GM19328 (cell line): ENCODE results near the gene MYO1D.
"Not testable (repeated sequence)": the region's sequence is repeated elsewhere in the genome, so short reads cannot be mapped to it uniquely, and the experiment has no call there.

Experiments used
- ATAC-seq: cut with Tn5 transposase; IDR thresholded peaks from one replicate; pipeline ENCODE4 v1.9.1; 2021; ENCODE audit warnings: mild to moderate bottlenecking, moderate library complexity; ENCODE audit not compliant: unreplicated experiment

Gene MYO1D

DNA sequence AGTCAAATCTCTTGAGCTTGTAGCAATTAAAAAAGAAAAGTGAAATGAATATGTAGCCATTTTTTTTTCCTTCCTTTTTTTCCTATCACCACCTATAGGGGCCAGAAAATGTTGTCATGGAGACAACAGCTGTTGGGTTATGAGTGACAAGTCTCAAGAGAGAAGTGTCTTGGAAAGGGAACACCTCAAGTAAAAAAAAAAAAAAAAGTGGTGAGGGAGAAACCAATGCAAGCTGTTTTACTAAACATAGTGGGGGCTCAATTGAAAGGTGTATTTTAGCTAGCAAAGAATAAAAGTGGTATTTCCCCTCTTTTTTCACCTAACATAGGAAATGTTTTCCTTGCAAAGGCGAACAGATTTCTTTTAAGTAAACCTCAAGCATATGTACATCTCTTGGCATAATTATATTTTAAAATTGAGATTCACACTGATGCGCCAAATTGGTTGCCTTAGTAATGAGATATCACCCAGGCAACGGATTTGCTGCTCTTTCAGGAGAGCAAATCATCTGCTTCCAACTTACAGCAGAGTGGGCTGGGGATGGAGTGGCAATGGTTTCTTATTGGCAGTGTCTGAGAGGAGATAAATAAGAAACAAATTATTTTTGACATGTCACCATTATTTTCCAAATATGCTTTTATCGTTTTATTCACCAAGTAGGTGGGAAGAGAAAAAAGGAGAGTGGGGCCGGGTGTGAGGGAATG, 183.6 kb downstream of the MYO1D start:
- ATAC-seq: no peak

DNA sequence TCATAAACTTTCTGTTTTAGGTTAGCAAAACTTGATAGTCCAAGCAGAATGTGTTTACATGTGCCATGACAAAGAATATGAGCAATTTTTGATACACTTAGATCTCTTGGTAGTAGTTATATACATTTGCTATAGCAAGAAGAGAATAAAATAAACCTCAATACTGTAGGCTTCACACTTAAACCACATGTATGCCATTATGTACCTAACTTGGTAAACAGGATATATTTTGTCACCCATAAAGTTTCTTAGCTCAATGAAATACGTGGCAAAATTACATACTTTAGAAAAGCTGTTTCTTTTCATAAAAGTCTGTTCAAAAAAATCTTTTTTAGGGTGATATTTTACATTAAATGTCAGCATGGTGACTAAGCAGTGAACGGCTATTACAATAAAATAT, 184.7 kb downstream of the MYO1D start:
- ATAC-seq: no peak

DNA sequence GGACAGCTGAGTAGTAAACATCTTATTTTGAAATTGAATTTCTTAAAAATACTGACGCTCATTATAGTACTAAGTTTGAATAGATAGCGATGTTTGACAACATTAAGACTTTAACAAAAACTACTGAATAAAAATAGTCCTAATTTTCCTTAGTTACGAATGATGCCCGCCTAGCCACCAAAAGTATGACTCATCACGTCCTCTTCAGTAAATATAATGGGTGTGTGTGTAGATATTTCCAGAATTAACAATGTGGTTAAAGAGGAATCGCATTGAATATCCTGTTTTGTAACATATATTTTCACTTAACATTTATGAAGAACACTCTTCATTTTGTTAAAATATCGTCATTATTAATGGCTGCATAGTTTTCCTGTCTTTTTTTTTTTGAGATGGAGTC, 187.6 kb downstream of the MYO1D start:
- ATAC-seq: no peak

DNA sequence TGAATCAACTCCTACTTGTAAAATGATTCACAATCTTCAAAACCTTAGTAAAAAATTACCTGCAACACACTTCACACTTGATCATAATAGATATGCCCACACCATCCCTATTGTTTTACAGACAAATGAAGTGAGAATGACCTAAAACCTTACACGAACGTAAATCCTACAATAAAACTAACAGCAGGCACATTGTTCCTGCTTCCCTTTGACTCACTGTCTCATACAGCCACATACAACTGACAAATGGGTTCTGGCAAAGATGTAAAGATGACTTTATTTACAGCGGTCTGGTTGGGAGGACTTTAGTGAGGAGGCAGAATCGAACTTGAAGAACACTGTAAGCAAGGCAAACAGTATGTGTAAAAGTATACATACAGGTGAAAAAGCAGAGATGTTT, 188.7 kb downstream of the MYO1D start:
- no peak for ATAC-seq

DNA sequence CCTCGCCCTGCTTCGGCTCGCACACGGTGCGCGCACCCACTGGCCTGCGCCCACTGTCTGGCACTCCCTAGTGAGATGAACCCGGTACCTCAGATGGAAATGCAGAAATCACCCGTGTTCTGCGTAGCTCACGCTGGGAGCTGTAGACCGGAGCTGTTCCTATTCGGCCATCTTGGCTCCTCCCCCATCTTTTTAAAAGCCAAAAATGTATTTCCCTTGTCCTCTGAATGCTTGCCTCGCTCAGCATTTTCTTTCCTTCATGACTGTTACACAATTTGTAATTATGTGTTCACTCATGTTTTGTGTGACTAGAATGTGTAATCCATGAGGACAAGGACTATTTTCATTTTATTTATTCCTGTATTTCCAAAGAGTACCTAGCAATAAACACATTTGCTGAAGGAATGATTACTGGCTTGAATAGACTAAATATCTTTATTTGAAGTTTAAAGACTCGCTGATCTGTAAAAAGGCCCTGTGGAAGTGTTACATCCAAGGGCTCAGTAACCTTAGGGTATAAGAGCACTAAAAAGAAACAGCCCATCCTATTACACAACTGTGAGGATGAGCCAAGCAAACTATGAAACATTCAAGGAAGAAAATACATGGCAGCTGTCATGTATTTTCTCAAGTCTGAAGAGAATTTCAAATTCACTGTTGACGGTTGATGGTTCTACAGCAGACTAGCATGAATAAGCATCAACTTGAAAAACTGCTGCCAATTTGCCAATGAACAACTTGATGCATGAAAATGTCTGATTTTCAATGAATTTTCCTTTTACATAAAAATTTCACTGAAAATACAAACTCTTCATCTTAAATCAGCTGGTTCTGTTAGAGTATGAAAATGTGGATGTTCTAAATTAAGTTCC, 192.6 kb downstream of the MYO1D start:
- no peak for ATAC-seq

DNA sequence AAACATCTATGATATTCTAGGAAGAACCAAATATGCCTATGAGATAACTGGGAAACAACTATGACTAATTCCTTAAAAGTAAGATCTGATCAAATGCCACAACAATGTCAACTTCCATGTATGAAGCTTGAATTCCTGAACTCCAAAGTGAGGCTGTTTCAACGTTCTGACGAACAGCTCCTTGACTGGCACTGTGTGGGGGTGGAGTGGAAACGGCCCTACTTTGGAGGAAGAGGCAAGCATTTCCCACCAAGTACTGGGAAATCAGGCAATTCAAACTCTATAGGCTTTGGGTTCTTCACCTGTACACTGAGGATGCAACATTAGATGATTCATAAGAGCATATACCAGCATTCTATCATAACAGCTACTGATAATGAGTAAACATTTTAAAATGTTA, 203.0 kb downstream of the MYO1D start:
- ATAC-seq: no peak

DNA sequence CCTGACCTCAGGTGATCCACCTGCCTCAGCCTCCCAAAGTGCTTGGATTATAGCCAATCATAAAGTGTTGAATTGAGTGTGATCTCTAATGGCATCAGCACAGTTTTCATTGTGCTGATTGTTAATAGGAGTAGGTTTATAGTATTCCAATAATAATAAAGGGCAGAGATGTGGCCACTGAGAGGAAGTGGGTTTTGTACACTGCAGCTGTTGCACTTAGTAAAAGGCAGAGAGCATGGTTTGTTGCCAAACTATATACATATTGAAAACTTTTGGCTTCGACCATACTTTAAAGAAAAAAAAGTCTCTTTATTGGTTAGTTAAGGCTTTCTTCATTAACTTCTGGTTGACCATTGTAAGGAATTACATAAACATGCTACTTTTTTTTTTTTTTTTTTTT, 204.2 kb downstream of the MYO1D start:
- no peak for ATAC-seq

DNA sequence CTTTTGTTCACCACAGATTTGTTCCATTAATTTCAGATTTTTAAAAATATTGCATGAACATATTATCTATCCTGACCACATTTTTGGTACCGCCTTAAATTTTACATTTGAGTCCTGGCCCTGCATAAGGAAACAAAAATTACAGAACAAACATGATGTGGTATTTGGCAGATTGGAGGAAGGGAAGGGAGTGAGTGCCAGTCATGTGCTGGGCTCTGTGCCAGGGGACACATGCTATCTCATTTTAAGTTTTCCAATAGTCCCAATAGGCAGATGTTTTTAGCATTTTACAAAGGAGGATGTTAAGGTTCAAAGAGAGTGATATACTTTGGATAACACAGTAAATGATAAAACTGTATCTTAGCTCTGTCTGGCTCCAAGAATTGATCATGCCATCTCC, 205.0 kb downstream of the MYO1D start:
- no peak for ATAC-seq

DNA sequence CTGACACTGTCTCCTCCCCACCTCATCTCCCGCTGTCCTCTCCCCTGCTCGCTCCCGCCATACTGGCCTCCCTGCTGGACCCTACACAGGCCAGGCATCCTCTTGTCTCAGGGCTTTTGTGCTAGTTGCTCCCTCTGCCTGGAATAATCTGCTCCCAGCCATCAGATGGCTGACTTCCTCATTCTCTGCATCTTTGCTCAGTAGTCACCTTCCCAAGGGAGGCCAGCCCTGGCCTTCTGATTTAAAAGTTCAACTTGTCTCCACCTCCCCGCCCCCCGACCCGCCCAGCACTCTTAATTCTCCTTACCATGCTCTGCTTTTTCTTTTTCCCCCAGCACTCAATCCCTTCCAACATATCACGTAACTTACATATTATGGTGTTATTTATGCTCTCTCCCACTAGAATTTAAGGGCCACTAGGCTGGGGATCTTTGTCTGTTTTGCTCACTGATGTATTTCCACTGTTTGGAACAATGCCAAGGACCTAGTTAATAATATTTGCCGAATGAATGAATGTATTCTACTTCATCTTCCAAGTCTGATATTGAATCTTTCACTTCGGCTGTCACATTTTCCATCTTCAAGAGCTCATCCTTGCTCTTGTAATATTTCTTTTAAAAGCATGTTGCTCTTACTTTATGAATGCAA, 211.9 kb downstream of the MYO1D start:
- ATAC-seq: no peak

DNA sequence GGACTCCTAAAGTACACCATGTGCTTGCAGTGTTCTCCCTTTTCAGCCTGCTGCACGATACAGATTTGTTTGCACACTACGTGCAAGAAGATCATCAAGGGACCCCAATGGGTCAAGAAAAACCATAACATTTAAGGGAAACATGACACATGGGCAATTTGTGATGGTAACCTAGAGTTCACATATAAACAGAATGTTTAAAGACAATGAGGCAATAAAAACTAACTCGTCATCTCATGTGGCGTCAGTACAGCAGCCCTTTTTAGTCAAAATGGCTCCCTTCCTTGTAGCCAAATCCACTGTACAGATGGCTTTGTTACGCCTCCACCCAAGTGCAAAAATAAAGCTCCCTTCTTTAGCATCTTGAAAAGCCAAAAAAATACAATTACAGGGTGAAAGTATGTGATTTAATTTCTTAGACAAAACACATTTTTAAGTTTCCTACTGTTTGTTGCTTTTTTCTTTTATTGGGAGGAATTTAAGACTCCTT, 216.4 kb downstream of the MYO1D start:
- ATAC-seq: no peak

DNA sequence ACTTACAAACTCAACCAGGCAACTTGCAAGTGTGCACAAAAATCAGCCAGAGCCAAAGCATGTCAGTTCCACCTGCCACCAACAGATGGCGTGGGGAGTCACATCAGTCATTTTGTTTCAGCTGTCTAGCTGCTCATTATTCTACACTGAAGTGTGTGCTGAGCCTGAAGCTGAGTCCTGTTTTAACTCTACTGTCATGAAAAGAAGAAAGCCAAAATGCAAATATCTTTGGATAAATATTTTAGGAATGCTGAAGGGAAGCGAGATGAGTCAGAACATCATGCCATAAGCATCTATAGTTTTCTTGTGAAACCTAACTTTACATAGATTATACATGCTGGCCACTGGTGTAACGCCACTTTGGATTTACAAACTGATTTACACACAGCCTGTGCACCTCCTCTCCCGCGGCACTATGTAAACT, 217.5 kb downstream of the MYO1D start:
- ATAC-seq: no peak

DNA sequence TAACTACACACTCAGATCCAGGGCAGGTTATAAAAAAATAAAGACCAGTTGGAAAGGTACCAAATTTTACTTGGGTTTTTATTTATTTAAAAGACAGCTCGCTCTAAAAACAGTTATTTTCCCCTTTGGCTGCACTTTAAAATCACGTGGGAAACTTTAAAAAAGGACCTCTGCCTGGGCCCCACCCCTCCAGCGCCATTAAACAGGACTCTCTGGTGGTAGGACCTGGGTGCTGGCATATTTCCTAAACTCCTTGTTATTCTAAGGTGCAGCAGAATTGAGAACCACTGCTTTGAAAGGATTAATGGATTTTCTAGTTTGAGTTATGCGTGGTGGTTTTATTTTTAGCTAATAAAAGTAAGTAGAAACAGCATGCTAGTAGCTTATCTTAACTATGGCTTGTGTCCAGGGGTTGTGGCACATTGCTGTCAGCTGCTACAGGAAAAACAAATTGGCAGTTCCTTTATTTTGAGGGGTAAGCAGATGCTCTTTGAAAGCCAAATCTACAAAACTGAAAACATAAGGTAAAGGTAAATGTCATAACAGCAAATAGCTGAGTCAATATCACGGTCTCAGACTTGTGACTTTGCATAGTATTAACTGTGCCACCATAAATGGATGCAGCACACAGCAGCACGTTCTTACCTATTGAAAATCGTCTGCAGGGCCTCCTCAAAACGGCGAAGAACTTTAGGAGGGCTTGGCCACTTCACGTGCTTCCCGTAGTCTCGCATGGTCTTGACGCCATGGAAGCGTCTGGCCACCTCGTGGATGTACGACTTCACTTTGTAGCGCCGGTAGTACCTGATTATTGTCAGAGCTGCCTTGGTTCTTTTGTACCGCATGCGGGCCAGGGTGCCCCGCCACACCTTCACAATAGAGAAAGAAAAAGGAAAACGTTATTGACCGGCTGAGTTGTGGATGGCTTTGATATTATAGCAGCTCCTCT, 218.2 kb downstream of the MYO1D start:
- ATAC-seq: no peak

DNA sequence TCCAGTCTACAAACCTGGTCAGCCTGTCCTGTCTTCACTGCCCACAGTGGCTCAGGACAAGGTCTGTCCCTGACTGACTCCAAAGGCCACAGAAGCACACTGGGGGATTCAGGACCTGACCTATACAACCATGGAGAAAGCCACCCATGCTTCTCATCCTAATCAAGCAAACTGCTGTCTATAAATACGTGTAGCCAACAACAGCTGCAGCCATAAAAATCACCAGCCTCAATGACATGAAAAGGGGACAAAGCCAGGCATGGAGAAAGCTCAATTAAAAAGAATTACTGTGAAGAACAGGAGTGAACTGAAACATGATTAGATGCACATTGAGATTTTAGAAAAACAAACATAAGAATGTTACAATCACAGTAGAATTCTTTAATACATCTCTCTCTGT, 220.0 kb downstream of the MYO1D start:
- no peak for ATAC-seq

DNA sequence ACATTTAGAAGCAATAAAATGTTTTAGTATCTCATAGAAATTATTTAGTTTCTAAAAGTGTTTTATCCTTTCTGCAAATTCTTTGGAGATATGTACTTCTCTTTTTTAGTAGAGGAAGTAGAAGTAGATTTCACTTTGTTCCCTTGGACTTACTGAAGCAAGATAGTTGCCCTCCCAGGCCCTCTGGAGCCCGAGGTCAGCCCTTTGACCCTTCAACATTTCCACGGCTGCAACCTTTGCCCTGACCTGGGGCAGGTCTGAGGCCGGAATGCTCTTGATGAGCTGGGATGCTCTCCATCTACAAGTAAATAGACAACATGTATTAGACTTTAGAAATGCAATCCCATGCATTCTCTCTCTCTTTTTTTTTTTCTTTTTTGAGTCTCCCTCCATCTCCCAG, 222.6 kb downstream of the MYO1D start:
- no peak for ATAC-seq

DNA sequence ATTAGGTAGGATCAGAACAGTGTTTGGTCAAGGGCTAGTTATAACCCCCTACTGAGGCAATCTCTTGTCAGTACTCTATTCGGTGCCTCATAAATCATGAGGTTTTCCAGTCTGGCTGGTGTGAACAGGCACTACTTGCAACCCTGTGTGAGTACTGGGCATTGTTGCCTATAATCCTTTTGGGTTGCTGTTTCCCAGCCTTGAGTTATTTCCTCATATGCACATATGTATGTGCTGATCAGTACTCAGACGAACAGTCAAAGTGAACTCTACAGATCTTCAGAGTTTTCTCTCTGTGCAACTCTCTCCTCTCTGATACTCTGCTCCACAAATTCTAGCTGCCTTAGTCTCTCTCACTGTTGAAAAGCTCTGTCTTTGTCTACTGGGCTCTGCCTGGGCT, 225.8 kb downstream of the MYO1D start:
- no peak for ATAC-seq

DNA sequence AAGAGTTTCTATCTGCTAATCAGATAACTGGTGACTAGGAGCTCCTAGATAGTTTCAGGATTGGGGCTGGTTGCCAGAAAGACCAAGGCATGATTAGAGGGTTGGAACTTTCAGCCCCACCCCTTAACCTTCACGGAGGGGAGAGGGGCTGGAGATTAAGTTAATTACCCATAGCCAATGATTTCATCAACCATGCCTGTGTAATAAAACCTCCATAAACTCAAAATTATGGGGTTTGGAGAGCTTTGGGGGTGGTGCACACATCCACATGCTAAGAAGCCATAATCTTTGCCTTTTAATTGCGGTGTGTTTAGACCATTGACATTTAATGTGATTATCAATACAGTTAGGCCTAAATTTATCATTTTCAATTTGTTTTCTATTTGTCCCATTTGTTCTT, 228.5 kb downstream of the MYO1D start:
- ATAC-seq: no peak

DNA sequence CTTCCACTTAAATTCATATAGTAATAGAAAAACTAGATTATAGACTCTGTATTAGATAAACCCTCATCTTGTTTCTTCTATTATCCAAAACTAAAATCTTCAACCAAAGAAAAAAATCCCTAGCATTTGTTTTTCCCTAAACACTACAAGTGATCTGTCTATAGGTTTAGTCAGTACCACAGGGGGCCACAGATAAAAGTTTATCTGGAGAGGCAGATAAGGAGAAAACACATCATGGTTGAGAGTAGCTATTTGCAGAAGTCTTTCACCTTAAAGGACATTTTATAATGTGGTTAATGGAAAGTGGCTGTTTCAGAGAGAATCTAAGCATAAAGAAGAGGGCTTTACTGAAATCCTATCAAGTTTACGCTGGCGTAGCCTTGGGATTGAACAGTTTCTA, 230.0 kb downstream of the MYO1D start:
- no peak for ATAC-seq

DNA sequence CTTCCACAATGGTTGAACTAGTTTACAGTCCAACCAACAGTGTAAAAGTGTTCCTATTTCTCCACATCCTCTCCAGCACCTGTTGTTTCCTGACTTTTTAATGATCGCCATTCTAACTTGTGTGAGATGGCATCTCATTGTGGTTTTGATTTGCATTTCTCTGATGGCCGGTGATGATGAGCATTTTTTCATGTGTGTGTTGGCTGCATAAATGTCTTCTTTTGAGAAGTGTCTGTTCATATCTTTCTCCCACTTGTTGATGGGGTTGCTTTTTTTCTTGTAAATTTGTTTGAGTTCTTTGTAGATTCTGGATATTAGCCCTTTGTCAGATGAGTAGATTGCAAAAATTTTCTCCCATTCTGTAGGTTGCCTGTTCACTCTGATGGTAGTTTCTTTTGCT, 235.4 kb downstream of the MYO1D start:
- not testable (repeated sequence) for ATAC-seq

DNA sequence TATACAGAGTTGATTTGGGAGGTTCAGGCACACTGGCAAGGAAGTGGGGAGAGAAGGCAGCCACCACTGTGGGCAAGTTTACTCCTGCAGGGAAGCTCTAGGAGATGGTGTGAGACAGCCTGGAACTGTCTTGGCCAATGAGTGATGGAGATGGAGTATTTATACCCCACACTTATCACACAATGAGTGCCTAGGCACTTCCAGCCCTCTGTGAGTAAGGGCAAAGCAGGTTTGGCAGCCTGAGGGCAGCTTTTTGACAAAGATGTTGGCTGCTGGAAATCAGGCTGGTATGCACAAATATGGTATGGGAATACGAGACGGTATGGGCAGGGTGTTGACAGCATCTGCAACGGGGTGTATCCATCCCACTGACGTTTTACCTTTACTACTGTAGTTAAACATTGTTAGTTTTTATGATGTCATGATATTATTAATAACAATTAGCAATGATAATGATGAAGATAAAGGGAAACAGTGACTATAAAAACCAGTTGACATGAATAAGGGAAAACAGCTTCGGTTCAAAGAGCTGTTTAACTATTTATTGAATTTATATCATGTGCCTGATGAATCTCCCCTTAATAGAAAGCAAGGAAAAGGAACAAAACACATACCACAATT, 240.2 kb downstream of the MYO1D start:
- no peak for ATAC-seq

DNA sequence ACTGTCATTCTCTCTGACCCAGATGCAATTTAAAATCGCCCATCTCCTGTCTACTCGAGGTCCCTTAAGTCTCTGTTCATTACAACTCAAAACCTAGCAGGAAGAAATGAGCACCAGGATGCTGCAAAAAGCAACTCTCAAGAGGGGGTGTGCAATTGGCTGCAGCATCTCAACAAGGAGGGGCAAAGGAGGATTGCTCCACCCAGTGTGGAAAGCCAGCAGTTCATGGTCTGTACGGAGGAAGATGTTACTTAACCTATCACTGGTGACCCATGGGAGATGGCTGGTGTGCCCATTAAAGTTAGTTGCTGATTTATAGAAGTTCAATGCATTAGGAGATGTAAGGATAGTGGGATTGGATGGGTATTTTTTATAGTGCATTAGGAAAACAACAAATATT, 242.8 kb downstream of the MYO1D start:
- no peak for ATAC-seq
